SK-N-SH treated with all-trans-retinoic acid at 6 μM for 48 hours (cell line): ENCODE data around the gene PPARG.

Experiments used
- CSDC2 ChIP-seq: fragments of 250-450 bp; sonication (Bioruptor Pico); IDR thresholded peaks from 2 replicates; pipeline ENCODE4 v1.5.0; 2020; ENCODE audit warnings: mild to moderate bottlenecking, moderate library complexity
- ESRRG ChIP-seq: fragments of 250-450 bp; sonication (Bioruptor Pico); IDR thresholded peaks from 2 replicates; pipeline ENCODE4 v1.6.1; 2021; ENCODE audit warnings: mild to moderate bottlenecking
- ISL1 ChIP-seq: fragments of 250-450 bp; sonication (Bioruptor Pico); IDR thresholded peaks from 2 replicates; pipeline ENCODE4 v2.1.2; 2022; ENCODE audit warnings: mild to moderate bottlenecking, moderate library complexity
- SNAI2 ChIP-seq: fragments of 250-450 bp; sonication (Bioruptor Pico); IDR thresholded peaks from 2 replicates; pipeline ENCODE4 v1.5.0; 2020; ENCODE audit warnings: mild to moderate bottlenecking, moderate library complexity
- TOX ChIP-seq: fragments of 250-450 bp; sonication (Bioruptor Pico); IDR thresholded peaks from 2 replicates; pipeline ENCODE4 v1.8.0; 2021; ENCODE audit warnings: mild to moderate bottlenecking, moderate library complexity, borderline replicate concordance
- ZFP3 ChIP-seq: fragments of 250-450 bp; sonication (Bioruptor Pico); IDR thresholded peaks from 2 replicates; pipeline ENCODE4 v1.5.0; 2020; ENCODE audit warnings: mild to moderate bottlenecking, moderate library complexity
- TF ChIP-seq, protein P1 (sequence below): fragments of 250-450 bp; sonication (Bioruptor Pico); IDR thresholded peaks from 2 replicates; pipeline ENCODE4 v1.8.0; 2020; ENCODE audit warnings: mild to moderate bottlenecking, moderate library complexity, borderline replicate concordance
- TF ChIP-seq, protein P2 (sequence below): fragments of 250-450 bp; sonication (Bioruptor Pico); IDR thresholded peaks from 2 replicates; pipeline ENCODE4 v1.5.1; 2021; ENCODE audit warnings: mild to moderate bottlenecking, moderate library complexity
- TF ChIP-seq, protein P3 (sequence below): fragments of 250-450 bp; sonication (Bioruptor Pico); IDR thresholded peaks from 2 replicates; pipeline ENCODE4 v1.5.1; 2020; ENCODE audit warnings: low read depth, mild to moderate bottlenecking, moderate library complexity

DNA sequence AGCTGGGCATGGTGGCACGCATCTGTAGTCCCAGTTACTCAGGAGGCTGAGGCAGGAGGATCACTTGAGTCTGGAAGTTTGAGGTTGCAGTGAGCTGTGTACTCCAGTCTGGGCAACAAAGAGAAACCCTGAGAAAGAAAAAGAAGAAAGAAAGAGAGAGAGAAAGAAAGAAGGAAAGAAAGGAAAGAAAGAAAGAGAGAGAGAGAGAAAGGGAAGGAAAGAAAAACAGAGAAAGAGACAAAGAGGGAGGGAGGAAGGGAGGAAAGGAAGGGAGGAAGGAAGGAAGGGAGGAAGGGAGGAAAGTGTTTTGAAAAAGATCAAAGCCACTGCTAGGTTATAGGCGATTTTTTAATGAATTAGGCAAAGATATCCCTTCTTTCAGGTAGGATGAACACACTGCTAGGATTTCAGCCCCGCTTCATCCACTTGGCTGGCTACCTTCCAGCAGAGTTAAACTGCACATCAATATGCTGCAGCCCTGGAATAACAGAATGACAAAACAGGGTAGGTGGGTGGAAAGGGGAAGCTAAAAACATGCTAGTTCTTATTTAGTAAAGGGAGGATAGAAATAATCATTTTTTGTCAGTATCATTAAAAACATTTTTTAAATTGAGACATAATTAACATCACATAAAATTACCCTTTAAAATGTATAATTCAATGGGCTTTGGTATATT lies 12.8 kb upstream of the PPARG start:
- TF ChIP-seq, protein P1, sequence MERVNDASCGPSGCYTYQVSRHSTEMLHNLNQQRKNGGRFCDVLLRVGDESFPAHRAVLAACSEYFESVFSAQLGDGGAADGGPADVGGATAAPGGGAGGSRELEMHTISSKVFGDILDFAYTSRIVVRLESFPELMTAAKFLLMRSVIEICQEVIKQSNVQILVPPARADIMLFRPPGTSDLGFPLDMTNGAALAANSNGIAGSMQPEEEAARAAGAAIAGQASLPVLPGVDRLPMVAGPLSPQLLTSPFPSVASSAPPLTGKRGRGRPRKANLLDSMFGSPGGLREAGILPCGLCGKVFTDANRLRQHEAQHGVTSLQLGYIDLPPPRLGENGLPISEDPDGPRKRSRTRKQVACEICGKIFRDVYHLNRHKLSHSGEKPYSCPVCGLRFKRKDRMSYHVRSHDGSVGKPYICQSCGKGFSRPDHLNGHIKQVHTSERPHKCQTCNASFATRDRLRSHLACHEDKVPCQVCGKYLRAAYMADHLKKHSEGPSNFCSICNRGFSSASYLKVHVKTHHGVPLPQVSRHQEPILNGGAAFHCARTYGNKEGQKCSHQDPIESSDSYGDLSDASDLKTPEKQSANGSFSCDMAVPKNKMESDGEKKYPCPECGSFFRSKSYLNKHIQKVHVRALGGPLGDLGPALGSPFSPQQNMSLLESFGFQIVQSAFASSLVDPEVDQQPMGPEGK (CRISPR knock-in tag): no peak
- TF ChIP-seq ESRRG (CRISPR knock-in tag) (no peak), ZFP3 (CRISPR knock-in tag) (no peak), TOX (no peak), ISL1 (no peak), CSDC2 (CRISPR knock-in tag) (no peak), SNAI2 (CRISPR knock-in tag) (no peak)
- TF ChIP-seq, protein P2, sequence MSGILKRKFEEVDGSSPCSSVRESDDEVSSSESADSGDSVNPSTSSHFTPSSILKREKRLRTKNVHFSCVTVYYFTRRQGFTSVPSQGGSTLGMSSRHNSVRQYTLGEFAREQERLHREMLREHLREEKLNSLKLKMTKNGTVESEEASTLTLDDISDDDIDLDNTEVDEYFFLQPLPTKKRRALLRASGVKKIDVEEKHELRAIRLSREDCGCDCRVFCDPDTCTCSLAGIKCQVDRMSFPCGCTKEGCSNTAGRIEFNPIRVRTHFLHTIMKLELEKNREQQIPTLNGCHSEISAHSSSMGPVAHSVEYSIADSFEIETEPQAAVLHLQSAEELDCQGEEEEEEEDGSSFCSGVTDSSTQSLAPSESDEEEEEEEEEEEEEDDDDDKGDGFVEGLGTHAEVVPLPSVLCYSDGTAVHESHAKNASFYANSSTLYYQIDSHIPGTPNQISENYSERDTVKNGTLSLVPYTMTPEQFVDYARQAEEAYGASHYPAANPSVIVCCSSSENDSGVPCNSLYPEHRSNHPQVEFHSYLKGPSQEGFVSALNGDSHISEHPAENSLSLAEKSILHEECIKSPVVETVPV (CRISPR knock-in tag): no peak
- TF ChIP-seq, protein P3, sequence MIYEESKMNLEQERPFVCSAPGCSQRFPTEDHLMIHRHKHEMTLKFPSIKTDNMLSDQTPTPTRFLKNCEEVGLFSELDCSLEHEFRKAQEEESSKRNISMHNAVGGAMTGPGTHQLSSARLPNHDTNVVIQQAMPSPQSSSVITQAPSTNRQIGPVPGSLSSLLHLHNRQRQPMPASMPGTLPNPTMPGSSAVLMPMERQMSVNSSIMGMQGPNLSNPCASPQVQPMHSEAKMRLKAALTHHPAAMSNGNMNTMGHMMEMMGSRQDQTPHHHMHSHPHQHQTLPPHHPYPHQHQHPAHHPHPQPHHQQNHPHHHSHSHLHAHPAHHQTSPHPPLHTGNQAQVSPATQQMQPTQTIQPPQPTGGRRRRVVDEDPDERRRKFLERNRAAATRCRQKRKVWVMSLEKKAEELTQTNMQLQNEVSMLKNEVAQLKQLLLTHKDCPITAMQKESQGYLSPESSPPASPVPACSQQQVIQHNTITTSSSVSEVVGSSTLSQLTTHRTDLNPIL: no peak
